Measurements from ENCODE around the gene ITGA11. TPM values are rescaled to one million over a fixed set of nuclear protein-coding genes. Genes with fewer than 3 reads are reported as not detected.

Gene ITGA11
- total and polyA plus RNA-seq, 2 of the 4 experiments (the other 2 are of a cell fraction): 4.1 to 6.6 TPM

GRCh38 chr15:68332266-68332665 is 99.7 kb downstream of the ITGA11 start:
- peaks cover 6% of the 10 kb centered on the region; the same call in 1 of the 2 replicates for H3K36me3 ChIP-seq (ENCODE audit: control insufficient read depth, insufficient read depth, low read length)
- H3K14ac ChIP-seq (replicated peaks; ENCODE audit: low read depth, low read length): no peak overlapping the region
- H3K18ac ChIP-seq (ENCODE audit: low read depth, low read length): no peak overlapping the region
- 94% methylated on average over 9 of the region's 21 CpGs; no CpG with 5 or more reads in 1 of the 2 experiments for WGBS, 2 experiments (ENCODE audit: extremely low coverage in 2 of 2, insufficient read length in 1 of 2)
- DNase-seq: no peak
- TF ChIP-seq MAFK (IDR thresholded peaks at IDR 0.05; ENCODE audit: low read depth, low read length) (no peak), MXI1 (IDR thresholded peaks at IDR 0.05; ENCODE audit: borderline replicate concordance, low read depth, low read length) (no peak), CHD1 (IDR thresholded peaks at IDR 0.05; ENCODE audit: low read depth, low read length) (no peak), BHLHE40 (IDR thresholded peaks at IDR 0.05; ENCODE audit: low read depth, low read length) (no peak), RCOR1 (IDR thresholded peaks at IDR 0.05; ENCODE audit: insufficient replicate concordance, low read length) (no peak), FOS (IDR thresholded peaks at IDR 0.05; ENCODE audit: low read depth, low read length) (no peak), POLR2A (IDR thresholded peaks at IDR 0.05; ENCODE audit: low read depth, low read length) (no peak), ELK1 (IDR thresholded peaks at IDR 0.05; ENCODE audit: borderline replicate concordance, low read depth, low read length) (no peak), MAZ (IDR thresholded peaks at IDR 0.05; ENCODE audit: borderline replicate concordance, low read depth, low read length) (no peak), CTCF (conservative IDR thresholded peaks at IDR 0.05; ENCODE audit: low read depth, low read length) (no peak), USF2 (IDR thresholded peaks at IDR 0.05; ENCODE audit: low read depth, low read length) (no peak), RAD21 (IDR thresholded peaks at IDR 0.05; ENCODE audit: low read length) (no peak), RFX5 (IDR thresholded peaks at IDR 0.05; ENCODE audit: low read depth, low read length) (no peak), NFE2L2 (IDR thresholded peaks at IDR 0.05; ENCODE audit: low read depth, low read length) (no peak), CEBPB (IDR thresholded peaks at IDR 0.05; ENCODE audit: low read depth, low read length) (no peak), SMC3 (IDR thresholded peaks at IDR 0.05; ENCODE audit: low read depth, low read length) (no peak)
- BruUV-seq (replicated peaks): no TSS peak
- H3K4me2 ChIP-seq (ENCODE audit: low read depth, low read length): no peak overlapping the region
- no peak overlapping the region for H3K56ac ChIP-seq (ENCODE audit: extremely low read depth, insufficient read depth, low read length)
- H3K4ac ChIP-seq (ENCODE audit: low read depth, low read length): no peak overlapping the region
- H2BK15ac ChIP-seq (ENCODE audit: low read depth, low read length): no peak overlapping the region
- ChIA-PET POLR2A (ENCODE audit: unreplicated experiment) (no interaction called here), CTCF (no interaction called here)
- no peak overlapping the region for H4K8ac ChIP-seq (ENCODE audit: low read depth in 2 of 2, low read length in 2 of 2)
- H2AK9ac ChIP-seq (replicated peaks; ENCODE audit: low read depth, low read length, poor library complexity): no peak overlapping the region
- in situ Hi-C loops (cut with MboI; ENCODE audit: low sequenced_read_pairs) (no loop called here), dilution Hi-C loops (cut with HindIII; ENCODE audit: low sequenced_read_pairs, unreplicated experiment) (no loop called here), intact Hi-C loops (cut with micrococcal nuclease) (no loop called here)
- peaks cover 18% of the 10 kb centered on the region for H3K4me1 ChIP-seq (ENCODE audit: control insufficient read depth, insufficient read depth, low read length)
- H3K4me3 ChIP-seq (ENCODE audit: insufficient read depth, low read depth, low read length): no peak overlapping the region
- H3K9ac ChIP-seq (ENCODE audit: low read depth, low read length): no peak overlapping the region
- H3K23ac ChIP-seq (ENCODE audit: low read depth, low read length): no peak overlapping the region
- H3K27ac ChIP-seq (ENCODE audit: insufficient read depth, low read length): no peak overlapping the region
- H3K9me1 ChIP-seq (ENCODE audit: insufficient read depth, low read length): peaks cover 18% of the 10 kb centered on the region
- ATAC-seq (ENCODE audit: low read depth): no peak
- no peaks in the 10 kb centered on the region for H3K9me3 ChIP-seq (ENCODE audit: control insufficient read depth, insufficient read depth, low read length)
- peak overlapping the region; percentile 25 for H2AFZ ChIP-seq (replicated peaks; ENCODE audit: low read length, poor library complexity)
- no peak overlapping the region for H4K91ac ChIP-seq (ENCODE audit: insufficient read depth, low read depth, low read length)
- H2BK120ac ChIP-seq (ENCODE audit: low read depth, low read length): no peak overlapping the region
- H3K27me3 ChIP-seq (ENCODE audit: control insufficient read depth, insufficient read depth, low read length): no peaks in the 10 kb centered on the region
- no peaks in the 10 kb centered on the region for H4K20me1 ChIP-seq (ENCODE audit: insufficient read depth, low read length)
- H2AK5ac ChIP-seq (ENCODE audit: low read depth, low read length): no peak overlapping the region
- H2BK20ac ChIP-seq (ENCODE audit: low read depth, low read length): no peak overlapping the region
- no peak overlapping the region for H2BK5ac ChIP-seq (ENCODE audit: low read depth, low read length, poor library complexity, severe bottlenecking)
- no peaks in the 10 kb centered on the region for H3K79me1 ChIP-seq (ENCODE audit: low read depth in 1 of 2, low read length in 2 of 2)
- H4K5ac ChIP-seq (ENCODE audit: low read depth, low read length): no peak overlapping the region

Data from IMR-90 (cell line).